GM12801 (cell line): ENCODE results near the gene TMEM116.

Experiments used
- TF ChIP-seq, protein P1 (sequence below): IDR thresholded peaks from one replicate; pipeline ENCODE4 v1.5.1; 2011; ENCODE audit warnings: control low read depth; ENCODE audit not compliant: insufficient read length; ENCODE audit errors: extremely low read depth

TMEM116 gene

DNA sequence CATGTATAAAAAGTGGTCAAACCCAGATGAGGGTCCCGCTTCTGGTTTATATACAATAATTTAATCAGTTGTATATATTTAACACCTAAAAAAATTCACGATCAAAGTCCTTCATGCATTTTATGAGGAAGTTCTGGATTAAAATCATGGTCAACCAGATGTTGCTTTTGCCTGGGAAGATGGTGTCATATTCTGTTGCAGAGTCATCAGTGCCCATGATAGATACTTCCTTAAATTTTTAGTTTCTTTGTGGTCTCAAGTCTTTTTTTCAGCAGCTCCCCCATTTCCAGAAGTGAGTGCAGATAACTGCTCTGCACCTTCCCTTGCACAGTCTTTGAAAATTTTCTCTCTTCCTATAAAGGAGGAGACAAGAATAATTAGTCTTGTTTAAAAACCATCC lies 16.3 kb upstream of the TMEM116 start:
- TF ChIP-seq, protein P1, sequence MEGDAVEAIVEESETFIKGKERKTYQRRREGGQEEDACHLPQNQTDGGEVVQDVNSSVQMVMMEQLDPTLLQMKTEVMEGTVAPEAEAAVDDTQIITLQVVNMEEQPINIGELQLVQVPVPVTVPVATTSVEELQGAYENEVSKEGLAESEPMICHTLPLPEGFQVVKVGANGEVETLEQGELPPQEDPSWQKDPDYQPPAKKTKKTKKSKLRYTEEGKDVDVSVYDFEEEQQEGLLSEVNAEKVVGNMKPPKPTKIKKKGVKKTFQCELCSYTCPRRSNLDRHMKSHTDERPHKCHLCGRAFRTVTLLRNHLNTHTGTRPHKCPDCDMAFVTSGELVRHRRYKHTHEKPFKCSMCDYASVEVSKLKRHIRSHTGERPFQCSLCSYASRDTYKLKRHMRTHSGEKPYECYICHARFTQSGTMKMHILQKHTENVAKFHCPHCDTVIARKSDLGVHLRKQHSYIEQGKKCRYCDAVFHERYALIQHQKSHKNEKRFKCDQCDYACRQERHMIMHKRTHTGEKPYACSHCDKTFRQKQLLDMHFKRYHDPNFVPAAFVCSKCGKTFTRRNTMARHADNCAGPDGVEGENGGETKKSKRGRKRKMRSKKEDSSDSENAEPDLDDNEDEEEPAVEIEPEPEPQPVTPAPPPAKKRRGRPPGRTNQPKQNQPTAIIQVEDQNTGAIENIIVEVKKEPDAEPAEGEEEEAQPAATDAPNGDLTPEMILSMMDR, result no peak

- TF ChIP-seq, protein P1, result no peak
These were observed 12.9 kb upstream of the TMEM116 start for GRCh38 chr12:112025808-112026375.

DNA sequence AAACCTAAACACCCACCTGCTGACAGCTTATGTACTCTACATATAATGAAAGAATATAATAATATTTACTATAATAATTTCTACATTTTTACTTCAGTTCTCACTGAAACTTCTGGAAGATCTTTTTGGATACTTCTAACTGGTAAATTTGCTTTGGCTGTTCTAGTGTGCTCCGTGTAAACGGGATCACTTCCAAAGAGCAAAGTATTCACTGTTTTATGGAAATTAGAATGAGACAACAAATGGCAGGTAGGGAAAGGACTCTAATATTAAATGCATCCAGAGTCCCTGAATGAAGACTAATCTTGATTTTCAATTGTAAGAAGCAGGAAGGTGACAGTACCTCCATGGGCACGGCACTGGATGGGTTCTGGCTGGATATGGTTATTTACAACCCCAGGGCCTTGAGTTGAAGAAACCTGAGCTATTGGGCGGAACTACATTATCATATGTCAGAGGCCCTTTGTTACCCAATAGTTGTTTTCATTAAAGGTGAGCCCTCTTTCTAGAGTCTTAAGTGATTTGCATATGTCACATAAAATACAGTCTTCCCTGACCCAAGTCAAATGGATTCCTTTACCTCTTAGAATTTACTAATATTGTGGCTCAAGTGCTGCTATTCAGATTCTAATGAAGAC lies 10.9 kb upstream of the TMEM116 start:
- TF ChIP-seq, protein P1, result no peak

GRCh38 chr12:112022241-112023016 lies 9.5 kb upstream of the TMEM116 start:
- TF ChIP-seq, protein P1, result no peak

GRCh38 chr12:112020947-112021457 lies 8.0 kb upstream of the TMEM116 start:
- TF ChIP-seq, protein P1, result no peak

GRCh38 chr12:112018571-112019237 lies 5.7 kb upstream of the TMEM116 start:
- TF ChIP-seq, protein P1, result no peak

DNA sequence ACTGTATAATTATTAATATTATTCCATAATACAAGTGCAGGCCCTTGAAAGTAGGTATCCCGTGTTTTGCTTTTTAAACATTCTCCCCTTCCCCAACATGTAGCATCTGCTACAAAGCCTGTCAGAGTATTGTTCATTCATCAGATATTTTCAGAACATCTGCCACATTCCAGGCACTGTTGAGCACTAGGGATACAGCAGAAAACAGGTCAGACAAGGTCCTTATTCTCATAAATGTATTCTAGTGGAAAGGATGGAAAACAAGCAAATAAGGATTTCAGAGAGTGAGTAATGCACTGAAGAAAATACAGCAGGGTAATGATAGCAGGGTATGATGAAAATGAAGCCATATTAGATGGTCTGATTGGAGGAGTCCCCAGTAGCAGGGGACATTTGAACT lies 4.1 kb upstream of the TMEM116 start:
- TF ChIP-seq, protein P1, result no peak
